Mesothelial cell of epicardium (in vitro differentiated cells): Measurements from ENCODE around the gene ARAP3. TPM values are rescaled to one million over a fixed set of nuclear protein-coding genes. Genes with fewer than 3 reads are reported as not detected.

Source experiments
- DNase-seq, 2 experiments: peaks; one replicate each; pipeline ENCODE4 v3.0.0; 2021; ENCODE audit warnings: low spot score in 2 of 2; ENCODE audit not compliant: unreplicated experiment in 2 of 2
- H3K27ac Mint-ChIP-seq: 2 replicates; pipeline ENCODE4 v1.8.0; 2021; ENCODE audit warnings: mixed read lengths
- H3K27me3 Mint-ChIP-seq: 2 replicates; pipeline ENCODE4 v1.8.0; 2021; ENCODE audit warnings: low read depth, mixed read lengths
- H3K36me3 Mint-ChIP-seq: 2 replicates; pipeline ENCODE4 v1.8.0; 2021; ENCODE audit warnings: mixed read lengths
- H3K4me1 Mint-ChIP-seq: 2 replicates; pipeline ENCODE4 v1.8.0; 2021; ENCODE audit warnings: mixed read lengths
- H3K4me3 Mint-ChIP-seq: 2 replicates; pipeline ENCODE4 v1.8.0; 2021; ENCODE audit warnings: mild to moderate bottlenecking, moderate library complexity, mixed read lengths
- H3K9me3 Mint-ChIP-seq: 2 replicates; pipeline ENCODE4 v1.8.0; 2021; ENCODE audit warnings: mixed read lengths
- total RNA-seq: library from RNA; stranded (reverse); gene quantifications from 3 replicates; pipeline ENCODE4 v1.2.1, GENCODE V29; 2021
- TF ChIP-seq, protein P1 (sequence below): fragments of 200-600 bp; sonication (generic); IDR thresholded peaks from one replicate; pipeline ENCODE4 v1.5.0; 2021; ENCODE audit warnings: antibody characterized with exemption; ENCODE audit not compliant: unreplicated experiment

The ARAP3 gene
- total RNA-seq, 1 donor from 2014 or later = 50.9 TPM

DNA sequence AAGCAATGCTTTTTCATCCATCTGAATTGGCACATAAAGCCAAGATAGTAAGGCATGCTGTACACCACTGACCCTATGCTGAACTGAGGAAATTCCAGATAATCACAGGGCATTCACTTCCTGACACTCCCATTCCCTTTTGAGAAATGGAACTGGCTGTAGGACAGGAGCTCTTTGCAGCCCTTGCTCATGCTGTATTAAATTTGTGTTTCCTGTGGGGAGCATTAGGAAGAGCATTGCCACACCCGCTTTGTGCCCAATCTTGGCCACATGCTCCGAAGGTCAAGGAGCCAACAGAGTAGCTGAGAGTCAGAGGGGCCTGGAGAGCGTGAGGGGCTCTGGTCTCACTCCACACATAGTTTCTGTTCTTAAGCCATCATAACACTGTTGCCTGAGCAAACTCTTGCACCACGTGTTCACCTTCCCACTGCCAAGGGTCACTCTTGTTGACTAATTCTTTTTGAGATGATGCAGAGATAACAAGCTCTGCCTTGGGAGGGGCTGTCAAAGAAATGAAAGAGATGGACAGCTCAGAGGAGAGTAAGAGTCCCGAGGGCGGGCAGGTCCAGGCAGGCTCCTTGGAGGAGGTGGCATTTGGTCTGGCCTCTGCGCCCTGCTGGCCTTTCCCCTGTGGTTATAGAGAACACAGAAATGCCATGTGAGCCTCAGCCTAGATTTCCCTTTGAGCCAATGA lies 31.7 kb upstream of the ARAP3 start:
- DNase-seq = no peak
- Mint-ChIP-seq H3K4me3 (no peak overlapping the region), H3K27ac (no peak overlapping the region), H3K9me3 (no peaks in the 10 kb centered on the region), H3K36me3 (no peaks in the 10 kb centered on the region), H3K27me3 (peaks cover 2% of the 10 kb centered on the region), H3K4me1 (peaks cover 24% of the 10 kb centered on the region)
- TF ChIP-seq, protein P1, sequence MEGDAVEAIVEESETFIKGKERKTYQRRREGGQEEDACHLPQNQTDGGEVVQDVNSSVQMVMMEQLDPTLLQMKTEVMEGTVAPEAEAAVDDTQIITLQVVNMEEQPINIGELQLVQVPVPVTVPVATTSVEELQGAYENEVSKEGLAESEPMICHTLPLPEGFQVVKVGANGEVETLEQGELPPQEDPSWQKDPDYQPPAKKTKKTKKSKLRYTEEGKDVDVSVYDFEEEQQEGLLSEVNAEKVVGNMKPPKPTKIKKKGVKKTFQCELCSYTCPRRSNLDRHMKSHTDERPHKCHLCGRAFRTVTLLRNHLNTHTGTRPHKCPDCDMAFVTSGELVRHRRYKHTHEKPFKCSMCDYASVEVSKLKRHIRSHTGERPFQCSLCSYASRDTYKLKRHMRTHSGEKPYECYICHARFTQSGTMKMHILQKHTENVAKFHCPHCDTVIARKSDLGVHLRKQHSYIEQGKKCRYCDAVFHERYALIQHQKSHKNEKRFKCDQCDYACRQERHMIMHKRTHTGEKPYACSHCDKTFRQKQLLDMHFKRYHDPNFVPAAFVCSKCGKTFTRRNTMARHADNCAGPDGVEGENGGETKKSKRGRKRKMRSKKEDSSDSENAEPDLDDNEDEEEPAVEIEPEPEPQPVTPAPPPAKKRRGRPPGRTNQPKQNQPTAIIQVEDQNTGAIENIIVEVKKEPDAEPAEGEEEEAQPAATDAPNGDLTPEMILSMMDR = no peak

GRCh38 chr5:141711687-141712086 lies 29.7 kb upstream of the ARAP3 start:
- no peaks in the 10 kb centered on the region for H3K9me3 Mint-ChIP-seq
- TF ChIP-seq, protein P1 = no peak

GRCh38 chr5:141709699-141710267 lies 27.8 kb upstream of the ARAP3 start:
- H3K4me3 Mint-ChIP-seq = no peak overlapping the region
- DNase-seq = no peak
- H3K27me3 Mint-ChIP-seq = no peaks in the 10 kb centered on the region
- H3K9me3 Mint-ChIP-seq = no peaks in the 10 kb centered on the region
- H3K36me3 Mint-ChIP-seq = no peaks in the 10 kb centered on the region
- peaks cover 12% of the 10 kb centered on the region for H3K4me1 Mint-ChIP-seq
- H3K27ac Mint-ChIP-seq = no peak overlapping the region
- TF ChIP-seq, protein P1 = no peak

More at GRCh38 chr5:141711687-141712086, 29.7 kb upstream of the ARAP3 start:
- Mint-ChIP-seq H3K4me3 (no peak overlapping the region), H3K27ac (no peak overlapping the region), H3K36me3 (no peaks in the 10 kb centered on the region), H3K4me1 (peaks cover 24% of the 10 kb centered on the region), H3K27me3 (no peaks in the 10 kb centered on the region)
- DNase-seq = no peak

- Mint-ChIP-seq H3K27me3 (no peaks in the 10 kb centered on the region), H3K36me3 (no peaks in the 10 kb centered on the region), H3K9me3 (no peaks in the 10 kb centered on the region), H3K4me1 (peaks cover 3% of the 10 kb centered on the region), H3K4me3 (no peak overlapping the region), H3K27ac (no peak overlapping the region)
- TF ChIP-seq, protein P1 = no peak
- no peak for DNase-seq
Measured at GRCh38 chr5:141708016-141708415, 26.0 kb upstream of the ARAP3 start.

DNA sequence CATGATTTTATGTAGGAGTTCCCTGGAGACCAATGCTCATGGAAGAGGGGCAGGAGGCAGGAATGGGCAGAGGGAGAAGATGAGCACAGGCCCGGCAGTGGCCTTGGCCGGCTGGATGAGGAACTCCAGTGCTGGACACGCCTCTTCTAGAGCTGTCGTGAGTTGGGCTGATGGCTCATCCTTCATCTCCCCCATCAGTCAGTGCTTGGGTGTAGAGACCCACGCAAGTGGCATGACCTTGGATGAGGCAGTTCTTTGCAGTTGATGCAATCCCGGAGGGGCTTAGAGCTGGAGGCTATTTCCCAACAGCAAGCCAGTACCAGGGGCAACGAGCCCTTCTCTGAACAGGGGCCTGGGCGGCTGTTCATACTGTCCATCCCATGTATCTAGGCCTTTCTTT lies 25.5 kb upstream of the ARAP3 start:
- H3K36me3 Mint-ChIP-seq = no peaks in the 10 kb centered on the region
- H3K4me3 Mint-ChIP-seq = no peak overlapping the region
- no peak overlapping the region for H3K27ac Mint-ChIP-seq
- TF ChIP-seq, protein P1 = no peak
- DNase-seq = no peak
- no peaks in the 10 kb centered on the region for H3K27me3 Mint-ChIP-seq
- no peaks in the 10 kb centered on the region for H3K9me3 Mint-ChIP-seq
- H3K4me1 Mint-ChIP-seq = peaks cover 6% of the 10 kb centered on the region
